SU-DHL-6 (cell line): Measurements from ENCODE around the gene HADH.

ENCODE experiments used
- CTCF ChIP-seq: fragments of 200-600 bp; sonication (generic); IDR thresholded peaks from one replicate; pipeline ENCODE4 v1.5.1; 2017; ENCODE audit warnings: antibody characterized with exemption, mild to moderate bottlenecking, low read length, moderate library complexity; ENCODE audit not compliant: insufficient read depth, poor library complexity, severe bottlenecking
- EZH2phosphoT487 ChIP-seq: fragments of 200-600 bp; sonication (generic), shearing (Covaris generic); conservative IDR thresholded peaks from 2 replicates; pipeline ENCODE4 v1.6.1; 2018; ENCODE audit warnings: mild to moderate bottlenecking, antibody characterized with exemption, low read length, moderate library complexity, mixed read lengths

GRCh38 chr4:108013327-108013726 is 23.6 kb downstream of the HADH start:
- TF ChIP-seq CTCF (no peak), EZH2phosphoT487 (no peak)
